Stimulated activated CD4-positive, alpha-beta T cell treated with anti-CD3 and anti-CD28 coated beads, Interleukin-2, amount 100 ng/mL, for 48 hours (primary cell): Measurements from ENCODE around the gene MCM5.
"Not testable (repeated sequence)": the region's sequence is repeated elsewhere in the genome, so short reads cannot be mapped to it uniquely, and the experiment has no call there.

ENCODE experiments used
- DNase-seq, 2 donors: peaks; one replicate each; pipeline ENCODE4 v3.0.0-alpha.2; 2020

The MCM5 gene

GRCh38 chr22:35379146-35379993, 20.6 kb upstream of the MCM5 start:
- DNase-seq = no peak

GRCh38 chr22:35380013-35380412, 19.9 kb upstream of the MCM5 start:
- no peak for DNase-seq

GRCh38 chr22:35380537-35381423, 19.2 kb upstream of the MCM5 start, which contains the start of gene HMOX1:
TSS of gene HMOX1 (plus strand) at chr22:35381096. CDS start at chr22:35381174, 78 bp downstream.
- DNase-seq = peak; percentile 28 to 47

GRCh38 chr22:35381424-35382009, 18.4 kb upstream of the MCM5 start:
- DNase-seq = no peak

GRCh38 chr22:35383679-35384071, 16.3 kb upstream of the MCM5 start:
- DNase-seq = no peak

GRCh38 chr22:35384527-35384926, 15.4 kb upstream of the MCM5 start:
- DNase-seq = no peak

GRCh38 chr22:35384975-35385588, 14.9 kb upstream of the MCM5 start:
- no peak for DNase-seq

- DNase-seq = no peak
Measured at GRCh38 chr22:35386670-35387288, 13.2 kb upstream of the MCM5 start.

- DNase-seq = no peak
Measured at GRCh38 chr22:35390933-35391332, 9.0 kb upstream of the MCM5 start.

- no peak for DNase-seq
Measured at GRCh38 chr22:35392357-35392756, 7.6 kb upstream of the MCM5 start.

- DNase-seq = no peak
Measured at GRCh38 chr22:35393116-35394010, 6.6 kb upstream of the MCM5 start.

GRCh38 chr22:35394011-35394312, 6.0 kb upstream of the MCM5 start:
- no peak for DNase-seq

- no peak for DNase-seq
Measured at GRCh38 chr22:35394810-35395563, 5.0 kb upstream of the MCM5 start.

- not testable (repeated sequence) for DNase-seq
Measured at GRCh38 chr22:35396622-35397021, 3.3 kb upstream of the MCM5 start.

GRCh38 chr22:35397095-35397904, 2.6 kb upstream of the MCM5 start:
- no peak for DNase-seq

GRCh38 chr22:35398591-35398973, 1.4 kb upstream of the MCM5 start:
- DNase-seq = no peak

GRCh38 chr22:35399114-35399677, 744 bp upstream of the MCM5 start:
- no peak for DNase-seq

- DNase-seq = peak; percentile 15 to 23
Measured at GRCh38 chr22:35400501-35400790, 506 bp downstream of the MCM5 start.

GRCh38 chr22:35401863-35402262, 1.9 kb downstream of the MCM5 start:
- no peak for DNase-seq

GRCh38 chr22:35403356-35403755, 3.4 kb downstream of the MCM5 start:
- no peak for DNase-seq
